Dedifferentiated amniotic fluid mesenchymal stem cell (primary cell): ENCODE measurements around the gene ID3.

Source experiments
- DNase-seq: peaks from one replicate; pipeline ENCODE4 v3.0.0-alpha.2; 2016; ENCODE audit errors: extremely low spot score

Gene ID3, protein sequence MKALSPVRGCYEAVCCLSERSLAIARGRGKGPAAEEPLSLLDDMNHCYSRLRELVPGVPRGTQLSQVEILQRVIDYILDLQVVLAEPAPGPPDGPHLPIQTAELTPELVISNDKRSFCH

DNA sequence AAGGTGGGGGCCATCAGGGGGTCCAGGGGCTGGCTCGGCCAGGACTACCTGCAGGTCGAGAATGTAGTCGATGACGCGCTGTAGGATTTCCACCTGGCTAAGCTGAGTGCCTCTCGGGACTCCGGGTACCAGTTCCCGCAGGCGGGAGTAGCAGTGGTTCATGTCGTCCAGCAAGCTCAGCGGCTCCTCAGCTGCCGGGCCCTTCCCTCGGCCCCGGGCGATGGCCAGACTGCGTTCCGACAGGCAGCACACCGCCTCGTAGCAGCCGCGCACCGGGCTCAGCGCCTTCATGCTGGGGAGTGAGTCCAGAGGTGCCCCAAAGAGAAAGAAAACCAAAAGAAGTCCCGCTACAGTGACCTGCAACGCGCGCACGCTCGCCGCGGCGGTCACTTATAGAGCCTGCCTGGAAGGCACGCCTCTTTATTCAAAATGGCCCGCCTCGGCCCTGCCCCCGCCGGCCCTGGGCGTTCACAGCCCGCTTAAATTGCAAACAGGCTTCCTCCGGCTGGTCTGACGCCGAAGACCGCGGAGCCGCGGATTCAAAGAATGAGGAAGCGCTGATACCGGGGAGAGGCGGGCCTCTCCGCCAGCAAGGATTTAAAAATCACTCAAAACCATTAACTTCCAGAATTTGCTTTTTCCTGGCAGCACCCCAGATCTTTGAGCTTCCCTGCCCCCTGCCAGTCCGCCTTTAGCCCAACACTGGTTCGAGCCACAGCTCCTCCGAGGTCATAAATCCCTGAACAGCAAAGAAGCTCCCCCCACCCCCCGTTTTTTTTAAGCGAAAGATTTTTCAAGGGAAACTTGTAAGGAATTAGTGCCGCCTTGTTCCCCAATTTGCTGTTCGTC lies at the start of gene ID3:
TSS of gene ID3 (minus strand) at position 366 of the 849 bp plus-strand sequence. CDS start at position 291, 75 bp downstream.
- peak; percentile 97 for DNase-seq

DNA sequence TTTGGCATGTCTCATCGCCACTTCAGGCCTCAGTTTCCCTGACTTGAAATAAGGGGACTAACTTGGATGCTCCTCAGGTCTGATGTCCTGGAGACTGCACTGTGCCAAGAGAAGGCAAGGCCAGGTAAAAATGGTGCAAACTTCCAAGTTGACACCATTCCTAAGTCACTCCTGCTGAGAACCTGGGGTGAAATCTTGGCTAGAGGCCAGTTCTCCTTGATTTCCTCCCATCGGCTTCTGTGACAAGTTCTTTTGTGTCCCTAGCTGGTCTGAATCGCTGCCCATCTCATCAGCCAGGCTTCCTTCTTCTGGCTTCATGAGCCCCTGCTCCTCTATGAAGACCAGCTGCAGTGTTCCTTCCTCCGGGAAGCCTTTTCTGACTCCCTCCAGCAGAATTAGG lies 48.6 kb upstream of the ID3 start:
- DNase-seq = no peak

DNA sequence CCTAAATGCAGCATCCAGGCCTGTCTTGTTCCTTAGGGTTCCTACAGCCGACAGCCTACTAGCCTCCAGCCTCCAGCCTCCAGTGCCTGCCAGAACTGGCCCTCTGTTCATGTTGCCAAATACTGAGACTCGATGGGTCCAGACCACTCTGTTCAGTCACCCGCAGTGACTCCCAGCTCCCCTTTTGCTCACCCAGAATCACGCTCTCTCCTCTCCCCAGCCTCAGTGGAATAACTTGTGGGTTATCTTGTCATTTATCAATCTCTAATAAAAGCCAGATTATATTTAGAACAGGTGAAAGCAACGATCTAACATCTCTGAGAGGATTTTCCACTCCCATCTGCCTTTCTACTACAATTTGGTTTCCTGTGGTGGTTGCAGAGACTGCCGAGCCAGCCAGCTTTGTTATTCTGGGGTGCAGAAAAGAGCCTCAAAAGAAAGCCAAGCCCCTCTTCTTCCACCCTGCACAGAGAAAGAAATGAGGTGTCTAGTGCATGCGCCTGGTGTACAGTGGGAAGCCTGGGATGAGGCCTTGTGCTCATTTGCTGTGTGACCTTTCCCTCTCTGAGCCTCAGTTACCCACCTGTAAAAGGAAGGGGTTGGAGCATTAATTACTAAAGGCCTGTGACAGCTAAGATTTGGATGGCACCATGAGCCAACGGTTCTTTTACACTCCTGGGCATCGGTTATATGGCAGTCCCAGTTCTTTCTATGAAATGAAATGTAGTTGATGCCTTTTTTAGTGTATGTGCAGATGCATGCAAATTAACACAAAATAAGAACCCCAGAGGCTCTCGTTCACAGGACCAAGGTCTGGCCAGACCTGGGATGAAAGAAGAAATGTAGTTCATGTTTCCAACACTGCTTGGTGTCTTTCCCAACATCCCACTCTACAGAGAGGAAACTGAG lies 42.9 kb upstream of the ID3 start:
- no peak for DNase-seq

DNA sequence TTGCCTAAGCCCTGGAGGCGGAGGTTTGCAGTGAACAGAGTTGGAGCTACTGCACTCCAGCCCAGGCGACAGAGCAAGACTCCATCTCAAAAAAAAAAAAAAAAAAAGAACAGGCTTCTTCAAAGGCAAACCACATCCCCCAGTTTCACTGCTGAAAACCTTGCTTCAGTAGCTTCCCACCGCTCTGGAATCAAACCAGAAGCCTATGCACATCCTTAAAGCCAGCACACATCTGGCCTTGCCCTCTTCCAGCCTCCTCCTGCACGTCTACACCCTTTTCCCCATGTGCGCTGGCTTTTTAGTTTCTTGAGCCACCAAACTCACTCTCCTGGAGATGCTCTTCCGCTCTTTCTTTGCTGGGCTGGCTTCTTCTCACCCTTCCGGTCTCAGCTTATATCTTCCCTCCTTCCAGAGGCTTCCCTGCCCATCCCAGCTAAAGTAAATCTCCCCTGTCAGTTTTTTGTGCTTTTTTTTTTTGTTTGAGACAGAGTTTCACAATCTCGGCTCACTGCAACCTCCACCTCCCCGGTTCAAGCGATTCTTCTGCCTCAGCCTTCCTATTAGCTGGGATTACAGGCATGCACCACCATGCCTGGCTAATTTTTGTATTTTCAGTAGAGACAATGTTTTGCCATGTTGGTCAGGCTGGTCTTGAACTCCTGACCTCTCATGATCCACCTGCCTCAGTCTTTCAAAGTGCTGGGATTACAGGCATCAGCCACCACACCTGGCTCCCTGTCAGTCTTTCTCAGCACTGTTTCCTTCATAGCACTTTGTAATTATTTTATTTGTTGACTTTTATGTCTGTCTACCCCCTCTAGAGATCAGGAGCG lies 42.0 kb upstream of the ID3 start:
- no peak for DNase-seq

DNA sequence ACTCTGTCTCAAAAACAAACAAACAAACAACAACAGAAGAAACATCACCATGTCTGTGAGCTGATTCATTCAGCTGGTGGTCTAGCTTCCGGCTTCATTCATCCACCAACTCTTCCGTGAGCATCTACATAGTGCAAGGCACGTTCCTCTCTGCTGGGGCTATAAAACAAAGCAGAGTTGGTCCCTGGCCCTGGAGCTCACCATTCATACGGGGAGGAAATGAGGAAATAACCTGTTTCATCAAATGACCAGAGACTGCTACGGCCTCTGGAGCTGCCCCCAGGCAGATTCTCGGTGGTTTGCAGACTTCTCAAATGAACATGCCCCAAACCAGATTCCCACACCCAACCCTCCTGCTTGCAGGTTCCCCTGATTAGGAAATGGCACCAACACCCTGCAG lies 41.0 kb upstream of the ID3 start:
- DNase-seq = no peak

DNA sequence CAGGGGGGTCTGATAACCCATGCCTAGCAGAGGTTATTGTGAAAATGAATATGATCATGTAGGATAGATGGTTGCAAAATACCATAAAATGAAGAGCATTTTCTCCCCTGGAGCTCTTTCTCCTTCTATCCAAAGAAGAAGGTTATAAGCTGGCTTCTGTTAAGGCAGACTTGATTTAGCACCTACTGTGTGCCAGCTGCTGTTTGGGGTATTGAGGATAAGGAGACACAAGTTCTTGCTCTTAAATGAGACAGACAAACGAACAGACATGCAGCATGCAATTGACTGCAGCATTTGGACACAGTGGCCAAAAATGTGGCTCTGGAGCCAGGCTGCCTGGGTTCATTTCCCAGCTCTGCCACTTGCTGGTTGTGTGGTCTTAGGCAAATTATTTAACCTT lies 39.8 kb upstream of the ID3 start:
- DNase-seq = no peak

DNA sequence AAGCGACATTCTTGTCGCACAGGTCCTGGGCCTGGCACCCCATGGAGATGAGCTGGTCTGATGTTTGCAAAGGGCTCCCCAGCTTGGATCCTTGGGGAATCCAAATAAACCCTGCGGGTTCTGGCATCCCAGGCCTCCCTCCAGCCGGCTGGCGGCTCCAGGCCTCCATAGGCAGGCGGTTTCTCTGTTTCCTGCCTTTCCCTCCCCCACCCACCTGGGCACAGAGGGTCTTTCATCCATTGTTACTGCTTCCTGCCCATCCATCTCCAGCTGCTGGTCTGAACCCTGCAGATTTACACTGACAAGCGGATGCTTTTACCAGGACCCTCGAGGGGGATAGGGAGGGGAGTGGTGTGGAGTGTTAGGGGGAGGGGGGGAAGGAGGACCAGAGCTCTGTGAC lies 39.1 kb upstream of the ID3 start:
- no peak for DNase-seq

DNA sequence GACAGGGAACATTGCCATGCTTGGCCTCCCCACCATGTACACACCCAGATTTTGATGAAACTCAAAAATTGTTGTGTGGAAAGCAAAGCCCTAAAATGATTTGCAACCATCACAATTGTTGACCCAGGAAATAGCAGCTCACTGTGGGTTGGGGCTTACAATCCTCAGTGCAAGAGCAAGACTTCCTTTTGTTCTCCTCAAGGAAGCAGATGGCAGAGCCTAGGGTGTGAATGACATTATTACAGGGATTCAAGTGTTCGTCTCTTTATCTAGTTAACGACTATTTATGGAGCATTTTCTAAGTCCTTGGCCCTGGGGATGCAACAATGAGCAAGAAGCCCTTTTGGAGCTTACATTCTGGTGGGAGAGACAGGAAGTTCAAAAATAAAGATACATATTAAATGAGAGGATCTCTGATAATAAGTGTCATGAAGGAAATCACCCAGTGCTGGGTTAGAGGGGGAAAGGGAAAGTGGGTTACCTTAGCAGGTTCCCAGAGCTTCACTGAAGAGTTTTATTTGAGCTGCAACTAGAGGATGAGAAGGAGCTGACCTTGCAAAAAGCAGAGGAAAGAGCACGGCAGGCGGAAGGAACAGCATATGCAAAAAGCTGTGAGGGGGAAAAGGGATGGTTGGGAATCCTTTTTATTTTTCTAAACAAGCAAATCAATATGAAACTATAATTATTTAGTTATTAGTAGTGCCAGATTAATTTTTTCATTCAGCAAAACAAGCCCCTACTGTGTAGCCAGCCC lies 38.5 kb upstream of the ID3 start:
- no peak for DNase-seq

DNA sequence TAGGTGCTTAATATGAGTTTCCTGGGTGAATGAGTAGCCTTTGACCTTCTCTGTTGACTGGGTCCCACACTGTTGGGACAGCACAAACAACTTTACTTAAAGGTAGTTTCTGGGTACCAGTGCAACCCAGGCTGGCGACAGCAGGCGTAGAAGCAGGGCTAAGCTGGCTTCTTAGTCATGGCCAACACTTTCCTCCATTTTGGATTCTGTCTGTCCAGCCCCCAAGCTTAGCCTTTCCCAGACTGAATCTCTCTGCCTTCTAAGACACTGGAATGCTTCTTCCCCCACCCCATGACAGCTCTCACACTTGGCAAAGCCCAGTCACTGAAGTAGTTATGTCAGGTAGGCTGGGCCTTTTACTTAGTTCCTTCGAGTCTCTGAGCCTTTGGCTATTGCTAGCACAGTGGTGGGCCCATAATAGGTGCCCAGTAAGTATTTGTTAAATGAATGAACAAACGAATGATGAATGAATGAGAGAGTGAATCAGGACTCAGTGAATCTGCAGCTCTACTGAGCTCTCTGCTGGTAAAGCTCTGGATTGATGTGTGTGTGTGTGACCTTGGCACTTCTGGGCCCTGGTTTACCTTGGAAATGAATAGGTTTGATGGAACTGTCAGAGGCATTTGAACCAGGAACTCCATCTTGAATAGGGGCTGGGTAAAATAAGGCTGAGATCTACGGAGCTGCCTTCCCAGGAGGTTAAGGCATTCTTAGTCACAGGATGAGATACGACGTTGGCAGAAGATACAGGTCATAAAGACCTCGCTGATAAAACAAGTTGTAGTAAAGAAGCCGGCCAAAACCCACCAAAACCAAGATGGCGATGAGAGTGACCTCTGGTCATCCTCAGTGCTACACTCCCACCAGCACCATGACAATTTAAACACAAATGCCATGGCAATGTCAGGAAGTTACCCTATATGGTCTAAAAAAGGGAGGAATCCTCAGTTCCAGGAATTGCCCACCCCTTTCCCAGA lies 37.4 kb upstream of the ID3 start:
- DNase-seq = no peak

DNA sequence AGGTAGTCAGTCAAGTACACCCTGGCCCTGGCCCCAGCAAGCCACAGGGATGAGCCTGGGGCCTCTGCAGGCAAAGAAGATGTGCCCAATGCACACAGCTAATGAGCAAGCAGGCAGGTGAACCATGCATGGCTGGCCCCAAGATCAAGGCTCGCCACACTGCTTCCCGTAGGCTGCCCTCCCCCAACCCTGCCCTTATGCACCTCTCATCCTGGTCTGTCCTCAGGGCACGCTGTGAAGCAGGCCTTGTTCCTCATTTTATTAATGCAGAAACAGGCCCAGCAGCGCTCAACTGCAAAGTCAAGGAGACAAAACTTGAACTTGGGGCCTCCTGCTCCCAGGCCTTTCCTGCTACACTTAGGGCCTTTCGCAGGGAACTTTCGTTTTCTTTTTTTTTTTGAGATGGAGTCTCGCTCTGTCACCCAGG lies 35.6 kb upstream of the ID3 start:
- no peak for DNase-seq

DNA sequence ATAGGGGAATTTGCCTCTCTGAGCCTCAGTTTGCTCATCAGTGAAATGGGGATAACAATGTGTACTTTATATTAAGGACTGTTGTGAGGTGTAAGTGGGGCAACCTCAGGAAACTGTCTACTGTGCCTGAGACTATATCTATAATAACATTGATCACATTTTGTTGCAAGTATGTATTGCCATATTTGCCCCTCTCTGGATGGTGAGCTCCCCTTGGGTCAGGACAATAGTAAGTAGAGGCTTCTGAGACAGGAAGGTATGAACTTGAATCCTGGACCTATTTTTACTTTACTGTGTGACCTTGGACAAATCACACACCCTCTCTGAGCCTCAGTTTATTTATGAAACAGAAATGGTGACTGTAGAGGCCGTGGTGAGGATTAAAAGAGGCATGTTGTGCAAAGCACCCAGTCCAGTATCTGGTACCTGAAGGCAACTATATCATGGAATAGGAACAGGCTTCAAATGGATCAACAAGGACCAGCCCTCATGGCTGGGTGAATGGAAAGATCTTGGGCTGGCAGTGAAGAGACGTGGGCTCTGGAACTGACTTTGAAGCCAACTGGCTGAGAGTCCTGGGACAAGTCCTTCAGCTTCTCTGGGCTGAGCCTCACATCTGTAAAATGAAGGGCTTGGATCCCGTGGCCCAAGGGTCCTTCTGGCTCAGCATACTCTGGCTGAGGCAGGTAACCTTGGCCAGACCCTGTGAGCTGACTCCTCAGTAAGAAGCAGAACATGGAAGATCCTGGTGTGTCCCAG lies 35.0 kb upstream of the ID3 start:
- DNase-seq = no peak

DNA sequence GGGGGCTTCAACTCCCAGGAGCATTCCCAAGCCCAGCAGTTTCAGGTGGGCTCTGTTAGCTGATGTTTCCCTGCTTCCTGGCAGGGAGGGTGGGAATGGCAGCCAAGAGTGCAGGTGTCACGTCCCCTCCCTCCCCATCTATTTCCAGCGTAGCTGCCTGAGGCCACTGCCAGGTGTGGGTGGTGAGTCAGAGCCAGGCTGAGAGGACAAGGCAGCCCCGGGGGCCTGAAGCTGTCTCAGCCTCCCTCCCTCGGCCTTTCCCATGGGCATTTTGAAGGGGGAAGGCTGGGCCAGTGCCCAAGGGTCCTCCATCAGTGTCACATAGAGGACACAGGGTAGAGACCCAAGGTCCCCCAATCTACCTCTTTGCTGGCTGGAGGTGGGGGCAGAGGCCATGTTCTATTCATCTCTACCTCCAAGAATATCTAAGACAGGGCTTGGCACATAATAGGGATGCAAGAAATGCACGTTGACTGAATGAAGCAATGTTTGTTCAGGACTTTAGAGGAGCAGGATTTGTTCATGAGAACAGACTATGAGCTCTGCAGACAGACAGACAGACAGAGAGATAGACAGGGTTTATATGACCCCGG lies 34.4 kb upstream of the ID3 start:
- no peak for DNase-seq

DNA sequence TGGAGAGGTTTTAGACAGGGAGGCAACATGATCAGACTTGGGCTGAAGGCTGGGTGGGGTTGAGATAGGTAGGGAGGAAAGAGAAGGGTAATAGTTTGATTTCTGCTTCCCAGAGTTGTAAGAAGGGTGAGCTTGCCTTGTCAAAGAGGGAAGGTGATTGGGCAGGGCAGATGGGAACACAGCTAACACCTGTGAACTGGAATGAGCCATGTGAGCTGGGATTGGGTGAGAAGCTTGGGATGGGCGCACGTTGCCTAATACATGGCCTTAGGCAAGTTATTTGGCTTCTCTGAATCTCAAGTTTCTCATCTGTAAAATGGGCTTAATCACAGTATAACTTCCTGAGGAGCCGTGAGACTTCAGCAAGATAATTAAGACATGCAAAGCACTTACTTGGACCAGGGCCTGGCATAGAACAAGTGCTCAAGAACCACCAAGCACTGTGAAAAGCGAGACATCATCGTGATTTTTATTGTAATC lies 33.8 kb upstream of the ID3 start:
- no peak for DNase-seq

DNA sequence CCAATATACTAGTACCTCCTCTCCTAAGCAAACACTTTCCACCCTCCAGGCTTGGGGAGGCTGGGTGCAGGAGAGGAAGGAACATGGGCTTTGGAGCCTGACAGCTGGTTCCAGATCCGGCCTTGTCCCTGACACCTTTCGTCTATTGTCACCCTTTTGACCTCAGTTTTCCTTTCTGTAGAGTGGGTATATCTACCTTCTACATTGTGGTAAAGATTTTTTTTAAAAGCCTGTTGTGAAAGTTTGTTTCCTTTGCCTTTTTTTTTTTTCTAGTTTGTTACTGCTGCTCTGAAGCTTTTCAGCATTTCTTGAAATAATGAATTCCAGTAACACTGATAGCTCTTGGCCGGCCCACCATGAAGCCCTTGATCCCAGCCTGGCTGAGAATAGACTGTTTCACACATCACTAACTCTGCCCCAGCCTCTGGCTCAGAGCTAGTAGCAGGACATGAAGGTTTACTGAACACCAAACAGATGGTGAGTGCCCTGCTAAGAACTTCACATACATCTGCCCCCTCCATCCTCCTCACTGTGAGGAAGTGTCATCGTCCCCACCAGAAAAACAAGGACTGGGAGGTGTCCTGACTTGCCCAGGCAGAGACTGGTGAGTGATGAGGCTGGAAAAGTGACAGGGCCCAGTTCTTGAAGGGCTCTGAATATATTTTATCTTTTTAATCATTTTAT lies 33.0 kb upstream of the ID3 start:
- DNase-seq = no peak

DNA sequence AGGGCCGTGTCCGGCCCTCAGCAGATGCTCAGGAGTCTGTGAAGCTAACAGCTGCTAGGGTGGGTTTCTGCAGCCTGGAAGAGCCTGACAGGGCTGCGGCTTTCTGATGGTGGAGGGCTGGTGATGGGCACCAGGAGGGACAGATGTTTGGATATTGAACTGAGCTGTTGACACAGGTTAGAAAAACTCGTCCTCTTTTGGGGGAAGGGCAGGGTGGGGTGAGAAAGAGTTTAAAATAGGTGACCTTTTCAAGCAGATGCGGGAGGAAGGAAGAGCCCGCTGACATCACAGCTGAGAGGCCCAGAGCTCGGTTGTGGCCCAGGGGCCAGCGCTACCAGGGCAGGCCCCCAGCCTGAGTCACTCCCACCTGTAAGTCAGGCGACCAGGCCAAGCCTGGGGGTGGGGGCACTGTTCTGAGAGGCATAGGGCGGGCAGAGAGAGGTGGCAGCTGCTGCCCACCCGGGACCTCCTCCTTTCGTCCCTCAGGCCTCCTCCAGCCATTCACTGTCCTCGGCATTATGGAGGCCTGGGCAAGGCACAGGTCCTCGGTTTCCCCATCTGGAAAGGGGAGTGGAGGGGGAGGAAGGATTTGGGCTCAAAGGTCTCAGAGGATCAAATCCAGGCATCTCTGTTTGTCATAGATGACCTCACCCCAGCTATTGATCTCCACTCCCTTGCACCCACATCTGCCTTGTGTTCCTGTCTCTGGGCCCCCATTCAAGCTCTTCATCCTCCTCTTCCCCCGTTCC lies 32.3 kb upstream of the ID3 start:
- DNase-seq = no peak

DNA sequence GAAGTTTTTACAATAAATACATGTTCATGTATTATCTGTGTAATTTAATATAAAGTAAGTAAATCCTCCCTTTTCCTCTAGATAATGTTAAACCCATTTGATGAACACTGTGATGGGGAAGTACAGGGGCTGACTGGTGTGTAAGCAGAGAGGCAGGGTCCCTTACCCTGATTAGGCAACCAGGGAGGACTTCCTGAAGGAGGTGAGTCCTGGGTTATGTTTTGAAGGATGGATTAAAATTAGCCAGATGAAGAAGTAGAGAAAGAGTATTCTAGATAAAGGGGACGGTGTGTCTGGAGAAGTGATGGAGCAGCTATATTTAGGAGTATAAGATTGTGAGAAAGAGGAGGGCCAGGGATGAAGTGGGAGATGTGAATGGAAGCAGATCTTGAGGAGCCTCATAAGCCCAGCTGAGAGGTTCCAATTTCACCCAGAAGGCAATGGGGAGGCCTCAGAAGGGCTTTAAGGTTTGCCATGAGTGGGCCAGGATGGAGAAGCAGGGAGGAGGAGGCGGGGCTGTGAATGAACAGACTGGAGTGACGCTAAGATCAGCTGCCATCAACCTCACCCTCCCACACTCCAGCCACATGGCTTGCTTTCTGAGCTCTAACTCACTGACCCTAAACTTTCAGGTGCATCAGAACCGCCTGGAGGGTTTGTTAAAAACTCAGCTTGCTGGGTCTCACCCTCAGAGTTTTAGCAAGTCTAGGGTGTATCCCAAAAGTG lies 30.9 kb upstream of the ID3 start:
- DNase-seq = no peak
